ENCODE results near the gene B3GNT2.

GRCh38 chr2:62175728-62176127 lies 20.2 kb upstream of the B3GNT2 start:
- TF ChIP-seq CTCF (conservative IDR thresholded peaks at IDR 0.05; ENCODE audit: low read depth in 2 of 2): no peak
- TF ChIP-seq EZH2 (IDR thresholded peaks at IDR 0.05; ENCODE audit: low read depth, unreplicated experiment): no peak
- no peak for TF ChIP-seq ZNF114 (CRISPR knock-in tag; IDR thresholded peaks at IDR 0.05)
- TF ChIP-seq EZH2phosphoT487 (IDR thresholded peaks at IDR 0.05; ENCODE audit: unreplicated experiment): no peak
